ENCODE measurements around the gene TNFSF11. TPM values are rescaled to one million over a fixed set of nuclear protein-coding genes. Genes with fewer than 3 reads are reported as not detected.

TNFSF11 gene
- total and polyA plus RNA-seq, 2 donors from 2014 or later = 0.22 TPM; not detected in 1

DNA sequence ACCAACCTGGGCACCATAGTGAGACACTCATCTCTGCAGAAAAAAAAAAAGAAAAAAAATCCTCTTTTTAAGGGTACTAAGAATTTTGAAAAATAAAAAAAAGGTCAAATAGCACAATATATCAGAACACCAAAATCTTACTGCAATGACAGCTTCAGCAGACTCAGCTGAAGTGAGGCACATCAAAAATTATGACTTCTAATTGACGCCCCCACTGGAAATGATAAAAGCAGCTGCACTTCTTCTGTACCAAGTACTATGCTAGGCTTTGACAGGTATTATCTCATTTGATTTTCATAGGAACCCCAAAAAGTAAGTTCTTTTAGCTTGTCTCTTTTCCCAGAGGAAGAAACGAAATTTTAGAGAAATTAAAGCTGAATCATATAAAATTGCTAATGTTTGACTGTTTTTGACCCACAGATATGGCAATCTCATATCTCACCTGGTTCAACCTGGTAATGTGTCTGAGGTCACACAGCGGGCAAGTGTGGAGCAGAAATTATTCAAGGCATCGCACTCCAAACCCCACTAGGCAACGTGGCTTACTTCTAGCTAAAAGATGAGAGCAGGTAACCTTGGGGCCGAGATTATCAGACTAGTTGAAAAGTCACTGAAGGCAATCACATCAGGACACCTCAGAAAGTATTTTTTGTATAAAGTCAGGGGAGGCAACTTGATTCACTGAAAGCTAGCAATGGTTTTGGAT lies 78.1 kb downstream of the TNFSF11 start:
- no peaks in the 10 kb centered on the region for H3K4me1 ChIP-seq (ENCODE audit: control insufficient read depth in 2 of 3, insufficient read depth in 2 of 3, low read depth in 1 of 3, low read length in 3 of 3)
- no peak overlapping the region for H3K27ac ChIP-seq (ENCODE audit: low read depth in 2 of 2, low read length in 2 of 2)
- intact Hi-C loops (cut with DNase I) = no loop called here
- FAIRE-seq = no peak
- no peak overlapping the region for H3K4me3 ChIP-seq (ENCODE audit: low read length in 3 of 3)
- TF ChIP-seq, protein P1, sequence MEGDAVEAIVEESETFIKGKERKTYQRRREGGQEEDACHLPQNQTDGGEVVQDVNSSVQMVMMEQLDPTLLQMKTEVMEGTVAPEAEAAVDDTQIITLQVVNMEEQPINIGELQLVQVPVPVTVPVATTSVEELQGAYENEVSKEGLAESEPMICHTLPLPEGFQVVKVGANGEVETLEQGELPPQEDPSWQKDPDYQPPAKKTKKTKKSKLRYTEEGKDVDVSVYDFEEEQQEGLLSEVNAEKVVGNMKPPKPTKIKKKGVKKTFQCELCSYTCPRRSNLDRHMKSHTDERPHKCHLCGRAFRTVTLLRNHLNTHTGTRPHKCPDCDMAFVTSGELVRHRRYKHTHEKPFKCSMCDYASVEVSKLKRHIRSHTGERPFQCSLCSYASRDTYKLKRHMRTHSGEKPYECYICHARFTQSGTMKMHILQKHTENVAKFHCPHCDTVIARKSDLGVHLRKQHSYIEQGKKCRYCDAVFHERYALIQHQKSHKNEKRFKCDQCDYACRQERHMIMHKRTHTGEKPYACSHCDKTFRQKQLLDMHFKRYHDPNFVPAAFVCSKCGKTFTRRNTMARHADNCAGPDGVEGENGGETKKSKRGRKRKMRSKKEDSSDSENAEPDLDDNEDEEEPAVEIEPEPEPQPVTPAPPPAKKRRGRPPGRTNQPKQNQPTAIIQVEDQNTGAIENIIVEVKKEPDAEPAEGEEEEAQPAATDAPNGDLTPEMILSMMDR (IDR thresholded peaks at IDR 0.05; ENCODE audit: borderline replicate concordance, extremely low read depth, insufficient read depth) = no peak
- H3K9me3 ChIP-seq (ENCODE audit: control insufficient read depth in 2 of 3, insufficient read depth in 1 of 3, low read length in 3 of 3) = no peaks in the 10 kb centered on the region
- H3K36me3 ChIP-seq (ENCODE audit: control insufficient read depth in 2 of 3, insufficient read depth in 3 of 3, low read length in 3 of 3) = no peaks in the 10 kb centered on the region
- H3K27me3 ChIP-seq (ENCODE audit: control insufficient read depth, insufficient read depth, low read length) = no peaks in the 10 kb centered on the region
- no peak overlapping the region for H3K9ac ChIP-seq (ENCODE audit: low read length in 3 of 3)
- DNase-seq = no peak

DNA sequence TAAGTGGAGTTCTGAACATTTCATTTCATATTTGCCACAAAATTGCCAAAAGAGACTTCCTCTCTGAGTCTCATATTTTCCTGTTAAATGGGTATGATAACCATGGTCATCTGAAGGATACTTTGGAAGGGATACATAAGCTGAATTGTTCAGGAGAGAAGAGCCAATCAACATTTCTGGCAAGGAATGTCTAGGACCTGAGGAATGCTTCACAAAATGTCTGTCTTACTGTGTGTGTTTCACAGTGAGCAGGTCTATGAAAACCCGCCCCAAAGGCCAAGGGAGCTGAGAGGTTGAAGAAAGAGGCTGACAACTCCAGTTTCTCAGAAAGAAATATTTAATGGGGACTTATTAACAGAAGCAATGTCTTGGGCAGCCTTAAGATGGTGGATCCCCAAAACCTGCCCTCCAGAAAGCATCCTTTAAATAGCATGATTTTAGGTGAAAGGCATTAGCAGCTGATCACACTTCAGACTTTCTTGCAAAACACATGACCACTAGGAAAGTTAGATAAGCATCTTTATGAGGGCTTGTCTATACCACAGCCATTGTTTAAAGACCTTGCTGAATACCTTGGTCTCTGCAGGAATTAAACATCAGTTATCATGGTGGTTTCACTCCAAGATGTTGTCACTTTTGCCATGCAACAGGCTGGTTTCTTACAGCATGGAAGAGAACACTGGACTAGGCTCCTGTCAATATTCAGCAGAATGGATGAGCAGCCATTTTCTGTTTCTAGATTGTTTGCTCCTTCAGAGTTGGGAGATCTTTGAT lies 78.9 kb downstream of the TNFSF11 start:
- H3K27me3 ChIP-seq (ENCODE audit: control insufficient read depth, insufficient read depth, low read length) = no peaks in the 10 kb centered on the region
- H3K27ac ChIP-seq (ENCODE audit: low read depth in 2 of 2, low read length in 2 of 2) = no peak overlapping the region
- intact Hi-C loops (cut with DNase I) = no loop called here
- TF ChIP-seq, protein P1 (IDR thresholded peaks at IDR 0.05; ENCODE audit: borderline replicate concordance, extremely low read depth, insufficient read depth) = no peak
- H3K36me3 ChIP-seq (ENCODE audit: control insufficient read depth in 2 of 3, insufficient read depth in 3 of 3, low read length in 3 of 3) = no peaks in the 10 kb centered on the region
- H3K4me3 ChIP-seq (ENCODE audit: low read length in 3 of 3) = no peak overlapping the region
- no peak for FAIRE-seq
- H3K9ac ChIP-seq (ENCODE audit: low read length in 3 of 3) = no peak overlapping the region
- H3K9me3 ChIP-seq (ENCODE audit: control insufficient read depth in 2 of 3, insufficient read depth in 1 of 3, low read length in 3 of 3) = no peaks in the 10 kb centered on the region
- H3K4me1 ChIP-seq (ENCODE audit: control insufficient read depth in 2 of 3, insufficient read depth in 2 of 3, low read depth in 1 of 3, low read length in 3 of 3) = no peaks in the 10 kb centered on the region
- no peak for DNase-seq

DNA sequence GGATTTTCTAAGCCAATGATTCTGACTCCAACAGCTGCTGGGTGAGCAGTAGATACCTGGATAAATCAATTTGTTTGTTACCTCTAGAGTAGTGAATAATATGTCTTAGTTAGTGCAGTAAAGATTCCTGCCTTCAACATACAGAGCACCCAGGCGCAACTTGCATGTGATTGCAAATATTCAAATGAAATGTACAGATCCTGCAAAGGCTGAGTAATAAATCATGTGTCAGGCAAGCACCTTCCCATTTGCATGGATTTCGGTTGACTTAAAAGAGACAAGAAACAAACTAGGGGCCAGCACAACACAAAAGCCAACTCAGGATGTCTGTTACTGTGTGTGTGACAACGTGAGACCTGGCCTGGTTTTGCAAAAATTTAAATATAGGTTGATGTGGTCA lies 79.7 kb downstream of the TNFSF11 start:
- intact Hi-C loops (cut with DNase I) = no loop called here
- FAIRE-seq = no peak

More for the DNA sequence above, 79.7 kb downstream of the TNFSF11 start:
- Histone ChIP-seq H3K9ac (ENCODE audit: low read length in 3 of 3) (no peak overlapping the region), H3K9me3 (ENCODE audit: control insufficient read depth in 2 of 3, insufficient read depth in 1 of 3, low read length in 3 of 3) (no peaks in the 10 kb centered on the region), H3K36me3 (ENCODE audit: control insufficient read depth in 2 of 3, insufficient read depth in 3 of 3, low read length in 3 of 3) (no peaks in the 10 kb centered on the region), H3K27ac (ENCODE audit: low read depth in 2 of 2, low read length in 2 of 2) (no peak overlapping the region), H3K4me3 (ENCODE audit: low read length in 3 of 3) (no peak overlapping the region), H3K27me3 (ENCODE audit: control insufficient read depth, insufficient read depth, low read length) (no peaks in the 10 kb centered on the region), H3K4me1 (ENCODE audit: control insufficient read depth in 2 of 3, insufficient read depth in 2 of 3, low read depth in 1 of 3, low read length in 3 of 3) (no peaks in the 10 kb centered on the region)
- TF ChIP-seq, protein P1 (IDR thresholded peaks at IDR 0.05; ENCODE audit: borderline replicate concordance, extremely low read depth, insufficient read depth) = no peak
- DNase-seq = no peak

Data from kidney (tissue), 14 donors.